ENCODE results near the gene HNRNPA2B1. TPM values are rescaled to one million over a fixed set of nuclear protein-coding genes. Genes with fewer than 3 reads are reported as not detected.
A peak's percentile ranks its signal among the peaks of the same experiment; 100 is the strongest.

The HNRNPA2B1 gene
- total and polyA plus RNA-seq, 2 of the 8 experiments (the other 6 are each of a cell fraction or from before 2014, with no cell fraction given), result 276 to 1,255 TPM

GRCh38 chr7:26193432-26194207 is 6.9 kb downstream of the HNRNPA2B1 start:
- Histone ChIP-seq H3K79me2 (ENCODE audit: control insufficient read depth in 1 of 2, insufficient read depth in 2 of 2, low read length in 2 of 2) (peaks cover 18 to 70% of the 10 kb centered on the region in 2 experiments), H3K27ac (ENCODE audit: low read depth, low read length) (no peak overlapping the region), H3K56ac (replicated peaks; ENCODE audit: insufficient read length, low read depth, low read length) (no peak overlapping the region), H2BK20ac (ENCODE audit: low read length) (no peak overlapping the region), H3K27me3 (replicated peaks in 1 of 4; ENCODE audit: control insufficient read depth in 3 of 4, extremely low read depth in 1 of 4, insufficient read depth in 3 of 4, low read length in 3 of 4) (no peaks in the 10 kb centered on the region), H3K4me3 (ENCODE audit: extremely low read depth in 1 of 4, insufficient read depth in 2 of 4, low read depth in 3 of 4, low read length in 4 of 4) (no peak overlapping the region), H4K5ac (ENCODE audit: insufficient read length, low read depth, low read length) (no peak overlapping the region), H4K8ac (ENCODE audit: extremely low read depth, insufficient read depth, low read length) (peak overlapping the region; percentile 81; the same call in 1 of the 2 replicates), H3K18ac (ENCODE audit: extremely low read depth, low read length) (no peak overlapping the region), H3K23ac (ENCODE audit: insufficient read length) (no peak overlapping the region), H2BK120ac (replicated peaks; ENCODE audit: low read depth, low read length) (no peak overlapping the region), H2BK15ac (ENCODE audit: low read length) (no peak overlapping the region), H3K23me2 (ENCODE audit: low read depth, low read length) (peaks cover 2% of the 10 kb centered on the region; the same call in 1 of the 2 replicates), H2AFZ (ENCODE audit: low read length) (no peak overlapping the region), H3K4me1 (replicated peaks in 1 of 4; ENCODE audit: control insufficient read depth in 3 of 4, insufficient read depth in 4 of 4, low read length in 3 of 4) (peaks cover 0 to 6% (median 0%) of the 10 kb centered on the region in 4 experiments; a peak in 3 of 7 replicates), H3K79me1 (ENCODE audit: low read depth, low read length) (no peaks in the 10 kb centered on the region), H3K4ac (replicated peaks; ENCODE audit: insufficient read length, low read depth, low read length) (no peak overlapping the region), H2AK5ac (ENCODE audit: low read depth, low read length) (no peak overlapping the region), H2BK5ac (ENCODE audit: low read depth, low read length) (no peak overlapping the region; the same call in 1 of the 2 replicates), H3K9me3 (ENCODE audit: insufficient read depth in 2 of 2, low read depth in 1 of 2, low read length in 1 of 2) (no peaks in the 10 kb centered on the region), H3K9ac (replicated peaks in 1 of 4; ENCODE audit: extremely low read depth in 1 of 4, low read depth in 3 of 4, low read length in 3 of 4) (no peak overlapping the region), H2BK12ac (ENCODE audit: low read depth, low read length) (no peak overlapping the region), H4K91ac (replicated peaks; ENCODE audit: insufficient read length, low read length) (no peak overlapping the region), H3K4me2 (ENCODE audit: insufficient read depth in 1 of 2, low read depth in 2 of 2, low read length in 2 of 2) (no peak overlapping the region), H3K14ac (ENCODE audit: insufficient read length) (no peak overlapping the region), H4K20me1 (replicated peaks in 1 of 2; ENCODE audit: control insufficient read depth in 1 of 2, insufficient read depth in 2 of 2, low read length in 2 of 2) (peaks cover 34 to 43% of the 10 kb centered on the region in 2 experiments), H3K36me3 (ENCODE audit: control insufficient read depth in 2 of 4, insufficient read depth in 4 of 4, low read length in 3 of 4) (peaks cover 64 to 100% (median 92%) of the 10 kb centered on the region in 4 experiments)
- ChIA-PET POLR2A (ENCODE audit: partially characterized antibody) (interaction anchor here (1.0 to 17.3 kb wide), 15 partner anchors 3 to 171 kb away, joined by 3 to 578 read pairs (median 6); partner anchors contain the start of genes CBX3 and HNRNPA2B1), CTCF (ENCODE audit: partially characterized antibody) (interaction anchor here (0.9 to 4.7 kb wide), 5 partner anchors 13 to 300 kb away, joined by 3 to 21 read pairs (median 4); partner anchors contain the start of gene SNX10)
- FAIRE-seq (no peak), DNase-seq (ENCODE audit: low read depth in 1 of 2, low spot score in 2 of 2) (no peak)
- 95% methylated on average over 8 of the region's 8 CpGs; no CpG with 5 or more reads in 1 of the 2 experiments for WGBS, 2 experiments (ENCODE audit: extremely low coverage in 1 of 2, insufficient coverage in 1 of 2, insufficient read length in 1 of 2, insufficient replicate concordance in 2 of 2, low coverage in 1 of 2, low lambda C conversion rate in 2 of 2, missing lambda C conversion rate in 1 of 2)
- TF ChIP-seq NRF1 (IDR thresholded peaks at IDR 0.05; ENCODE audit: low read depth, low read length) (0 out of 2 replicates have a peak, but pooled peaks have one; percentile 10), SP1 (IDR thresholded peaks at IDR 0.05; ENCODE audit: low read depth, low read length) (peak; percentile 38; the same call in 1 of the 2 replicates), POLR2AphosphoS5 (IDR thresholded peaks at IDR 0.05; ENCODE audit: low read depth, low read length) (peak; percentile 54), POLR2A (IDR thresholded peaks at IDR 0.05; ENCODE audit: control extremely low read depth in 1 of 2, low read depth in 2 of 2, low read length in 2 of 2) (peak in 1 of 2 experiments; percentile 34; a peak in 2 of 3 replicates), KDM1A (IDR thresholded peaks at IDR 0.05; ENCODE audit: borderline replicate concordance, low read length) (no peak)

Measured in H1 (cell line).